Chondrocyte (in vitro differentiated cells): ENCODE data around the gene DOK5. TPM values are rescaled to one million over a fixed set of nuclear protein-coding genes. Genes with fewer than 3 reads are reported as not detected.

Source experiments
- DNase-seq: peaks from one replicate; pipeline ENCODE4 v3.0.0; 2021; ENCODE audit warnings: mixed read lengths, low spot score
- H3K27ac Mint-ChIP-seq: one replicate; pipeline ENCODE4 v1.8.0; 2021; ENCODE audit warnings: mild to moderate bottlenecking, moderate library complexity, mixed read lengths; ENCODE audit not compliant: unreplicated experiment
- H3K27me3 Mint-ChIP-seq: 2 replicates; pipeline ENCODE4 v1.8.0; 2021; ENCODE audit warnings: low read depth, mixed read lengths
- H3K36me3 Mint-ChIP-seq: 2 replicates; pipeline ENCODE4 v1.8.0; 2021; ENCODE audit warnings: low read depth, mixed read lengths
- H3K4me1 Mint-ChIP-seq: 2 replicates; pipeline ENCODE4 v1.8.0; 2021; ENCODE audit warnings: low read depth, mild to moderate bottlenecking, mixed read lengths
- H3K4me3 Mint-ChIP-seq: one replicate; pipeline ENCODE4 v1.8.0; 2021; ENCODE audit warnings: mild to moderate bottlenecking, moderate library complexity, mixed read lengths; ENCODE audit not compliant: unreplicated experiment
- H3K9me3 Mint-ChIP-seq: 2 replicates; pipeline ENCODE4 v1.8.0; 2021; ENCODE audit warnings: low read depth, mixed read lengths
- CTCF ChIP-seq: fragments of 200-600 bp; sonication (generic); IDR thresholded peaks from 2 replicates; pipeline ENCODE4 v1.5.0; 2021; ENCODE audit warnings: antibody characterized with exemption, mild to moderate bottlenecking, moderate library complexity
- total RNA-seq: library from RNA; stranded (reverse); gene quantifications from 3 replicates; pipeline ENCODE4 v1.2.1, GENCODE V29; 2021

Gene DOK5
- total RNA-seq, 1 donor from 2014 or later: 8.7 TPM

- Mint-ChIP-seq H3K9me3 (no peaks in the 10 kb centered on the region), H3K27ac (no peak overlapping the region), H3K4me1 (peaks cover 4% of the 10 kb centered on the region), H3K4me3 (no peak overlapping the region), H3K36me3 (no peaks in the 10 kb centered on the region), H3K27me3 (peaks cover 40% of the 10 kb centered on the region)
- no peak for DNase-seq
- no peak for TF ChIP-seq CTCF
These were observed 193.6 kb downstream of the DOK5 start for GRCh38 chr20:54669040-54669363.

GRCh38 chr20:54678253-54678652, 202.9 kb downstream of the DOK5 start:
- DNase-seq: no peak
- H3K36me3 Mint-ChIP-seq: no peaks in the 10 kb centered on the region
- no peak overlapping the region for H3K27ac Mint-ChIP-seq
- no peak for TF ChIP-seq CTCF
- H3K9me3 Mint-ChIP-seq: no peaks in the 10 kb centered on the region
- H3K27me3 Mint-ChIP-seq: peaks cover 38% of the 10 kb centered on the region
- H3K4me1 Mint-ChIP-seq: no peaks in the 10 kb centered on the region
- H3K4me3 Mint-ChIP-seq: no peak overlapping the region

GRCh38 chr20:54680439-54680838, 205.0 kb downstream of the DOK5 start:
- no peak for DNase-seq
- Mint-ChIP-seq H3K4me3 (no peak overlapping the region), H3K27me3 (peaks cover 47% of the 10 kb centered on the region), H3K4me1 (no peaks in the 10 kb centered on the region), H3K27ac (no peak overlapping the region), H3K36me3 (no peaks in the 10 kb centered on the region), H3K9me3 (no peaks in the 10 kb centered on the region)
- TF ChIP-seq CTCF: no peak

GRCh38 chr20:54680872-54681619, 205.7 kb downstream of the DOK5 start:
- DNase-seq: no peak
- Mint-ChIP-seq H3K27me3 (peaks cover 49% of the 10 kb centered on the region), H3K4me1 (no peaks in the 10 kb centered on the region), H3K9me3 (no peaks in the 10 kb centered on the region), H3K27ac (no peak overlapping the region), H3K36me3 (no peaks in the 10 kb centered on the region), H3K4me3 (no peak overlapping the region)
- TF ChIP-seq CTCF: peak; percentile 87

- no peak overlapping the region for H3K4me3 Mint-ChIP-seq
- DNase-seq: no peak
- no peaks in the 10 kb centered on the region for H3K4me1 Mint-ChIP-seq
- H3K27me3 Mint-ChIP-seq: peaks cover 48% of the 10 kb centered on the region
- H3K36me3 Mint-ChIP-seq: no peaks in the 10 kb centered on the region
- no peaks in the 10 kb centered on the region for H3K9me3 Mint-ChIP-seq
- H3K27ac Mint-ChIP-seq: no peak overlapping the region
- TF ChIP-seq CTCF: no peak
These were observed 206.5 kb downstream of the DOK5 start for GRCh38 chr20:54681869-54682268.
